HG03175 (cell line): Measurements from ENCODE around the gene LFNG.

Experiments used
- ATAC-seq: cut with Tn5 transposase; IDR thresholded peaks from one replicate; pipeline ENCODE4 v1.9.1; 2021; ENCODE audit warnings: mild to moderate bottlenecking, moderate library complexity; ENCODE audit not compliant: unreplicated experiment

LFNG gene

GRCh38 chr7:2502647-2502966 lies 17.0 kb upstream of the LFNG start:
- no peak for ATAC-seq

- no peak for ATAC-seq
Observed at GRCh38 chr7:2503056-2503941, 16.3 kb upstream of the LFNG start.

GRCh38 chr7:2504128-2504888 lies 15.3 kb upstream of the LFNG start:
- no peak for ATAC-seq

GRCh38 chr7:2504889-2505375 lies 14.6 kb upstream of the LFNG start:
- ATAC-seq, result no peak

GRCh38 chr7:2505401-2505800 lies 14.2 kb upstream of the LFNG start:
- no peak for ATAC-seq

- ATAC-seq, result no peak
Observed at GRCh38 chr7:2507208-2507916, 12.2 kb upstream of the LFNG start.

- no peak for ATAC-seq
Observed at GRCh38 chr7:2507917-2508306, 11.7 kb upstream of the LFNG start.

- ATAC-seq, result peak; percentile 47
Observed at GRCh38 chr7:2508327-2509215, 11.0 kb upstream of the LFNG start.

- ATAC-seq, result no peak
Observed at GRCh38 chr7:2509298-2509906, 10.2 kb upstream of the LFNG start.

GRCh38 chr7:2510130-2510776 lies 9.3 kb upstream of the LFNG start:
- no peak for ATAC-seq

GRCh38 chr7:2510909-2511768 lies 8.4 kb upstream of the LFNG start:
- peak; percentile 35 for ATAC-seq

GRCh38 chr7:2511769-2512168 lies 7.8 kb upstream of the LFNG start:
- ATAC-seq, result no peak

GRCh38 chr7:2512179-2512661 lies 7.4 kb upstream of the LFNG start:
- ATAC-seq, result no peak

- ATAC-seq, result no peak
Observed at GRCh38 chr7:2512713-2513112, 6.9 kb upstream of the LFNG start.

GRCh38 chr7:2513702-2514101 lies 5.9 kb upstream of the LFNG start:
- ATAC-seq, result no peak

- ATAC-seq, result no peak
Observed at GRCh38 chr7:2514473-2515423, 4.8 kb upstream of the LFNG start.

GRCh38 chr7:2515424-2516193 lies 4.0 kb upstream of the LFNG start:
- ATAC-seq, result no peak
